CD4-positive, alpha-beta T cell (primary cell): ENCODE data around the gene CERCAM. TPM values are rescaled to one million over a fixed set of nuclear protein-coding genes. Genes with fewer than 3 reads are reported as not detected.

Experiments used
- ATAC-seq: fragments of 200-7000 bp; cut with Tn5 transposase; one replicate; pipeline ENCODE4 v1.10.0; 2022; ENCODE audit warnings: mild to moderate bottlenecking; ENCODE audit not compliant: poor library complexity
- CTCF ChIA-PET: fragments of 350-600 bp; sonication (Branson Sonifier 250); formaldehyde crosslinking; loops from one replicate; lab custom pipeline; 2021; ENCODE audit warnings: antibody characterized with exemption, inconsistent platforms; lab: Charles Lee
- POLR2A ChIA-PET: fragments of 350-600 bp; sonication (Branson Sonifier 250); formaldehyde crosslinking; loops from one replicate; lab custom pipeline; 2021; ENCODE audit warnings: antibody characterized with exemption, inconsistent platforms; lab: Charles Lee
- DNase-seq, 14 experiments: peaks; one replicate each; pipeline ENCODE4 v3.0.0-alpha.2; 2013 to 2020; ENCODE audit warnings: mixed read lengths in 2 of 14
- H3K27ac ChIP-seq, 2 donors: one replicate each; pipeline versions ENCODE4 v1.5.1 to v1.7.0; 2013; ENCODE audit warnings: low read length in 2 of 2, low read depth in 1 of 2, mild to moderate bottlenecking in 1 of 2
- H3K27me3 ChIP-seq, 2 experiments: 1 replicate in 1 of 2; 2 replicates in 1 of 2; pipeline versions ENCODE4 v1.6.1 to v1.7.0; 2013; ENCODE audit warnings: low read length in 2 of 2, control low read depth in 1 of 2, mild to moderate bottlenecking in 1 of 2, moderate library complexity in 1 of 2; ENCODE audit not compliant: insufficient read depth in 2 of 2, control insufficient read depth in 1 of 2
- H3K36me3 ChIP-seq: one replicate; pipeline ENCODE4 v1.6.1; 2013; ENCODE audit warnings: low read length, control low read depth; ENCODE audit not compliant: insufficient read depth
- H3K4me1 ChIP-seq: one replicate; pipeline ENCODE4 v1.6.1; 2013; ENCODE audit warnings: low read length, control low read depth; ENCODE audit not compliant: insufficient read depth
- H3K4me3 ChIP-seq: one replicate; pipeline ENCODE4 v1.5.1; 2013; ENCODE audit warnings: mild to moderate bottlenecking, low read length, moderate library complexity
- H3K9me3 ChIP-seq, 2 experiments: 1 replicate in 1 of 2; 2 replicates in 1 of 2; pipeline versions ENCODE4 v1.6.1 to v1.7.0; 2013; ENCODE audit warnings: low read length in 2 of 2, mild to moderate bottlenecking in 2 of 2, control low read depth in 1 of 2, moderate library complexity in 1 of 2; ENCODE audit not compliant: control insufficient read depth in 1 of 2, insufficient read depth in 1 of 2
- H3K27ac Mint-ChIP-seq: one replicate; pipeline ENCODE4 v1.8.0; 2020; ENCODE audit warnings: mixed read lengths
- H3K27me3 Mint-ChIP-seq: one replicate; pipeline ENCODE4 v1.8.0; 2021; ENCODE audit warnings: mixed read lengths
- H3K36me3 Mint-ChIP-seq: one replicate; pipeline ENCODE4 v1.8.0; 2021; ENCODE audit warnings: low read depth, mixed read lengths
- H3K4me1 Mint-ChIP-seq: one replicate; pipeline ENCODE4 v1.8.0; 2021; ENCODE audit warnings: low read depth, mixed read lengths
- H3K4me3 Mint-ChIP-seq: one replicate; pipeline ENCODE4 v1.8.0; 2020; ENCODE audit warnings: mild to moderate bottlenecking, mixed read lengths
- H3K9me3 Mint-ChIP-seq: one replicate; pipeline ENCODE4 v1.8.0; 2020; ENCODE audit warnings: mixed read lengths
- CTCF ChIP-seq: fragments of 200-600 bp; IDR thresholded peaks from one replicate; pipeline ENCODE4 v1.8.0; 2022; ENCODE audit warnings: antibody characterized with exemption, mild to moderate bottlenecking
- intact Hi-C, 2 experiments: fragments of 100-400 bp; cut with DNase I in 1 of 2; cut with micrococcal nuclease in 1 of 2; formaldehyde crosslinking; loops; one replicate each; pipeline versions ENCODE4 v1.15.1 to v1.9.0; 2023 to 2025; cut with DNase I, micrococcal nuclease
- total RNA-seq, 174 experiments: library from RNA in 2 of 174; stranded (reverse) in 2 of 174; gene quantifications; one replicate each; pipeline ENCODE4 v1.2.3 and lab custom pipeline; 2021 to 2026

Gene CERCAM
- total RNA-seq, 2 experiments from 2014 or later = 0.30 to 0.31 TPM

DNA sequence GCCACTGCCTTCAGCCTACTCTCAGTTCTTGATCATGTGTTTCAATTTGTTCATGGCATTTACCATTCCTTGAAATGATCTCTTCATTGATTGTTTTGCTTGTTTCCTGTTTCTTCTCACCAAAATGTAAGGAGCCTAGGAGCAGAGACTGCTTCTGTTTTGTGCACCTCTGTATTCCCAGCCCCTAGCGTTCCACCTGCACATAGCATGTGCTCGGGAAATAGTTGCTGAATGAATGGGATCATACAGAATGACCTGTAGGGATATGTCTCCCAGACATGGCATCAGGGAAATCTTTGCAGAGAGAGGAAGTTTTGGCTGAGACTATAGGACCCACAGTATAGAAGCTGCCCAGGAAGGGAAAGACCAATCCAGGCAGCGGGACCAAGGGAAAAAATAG is 6.2 kb upstream of the CERCAM start:
- Histone ChIP-seq H3K27me3 (peaks cover 39 to 65% of the 10 kb centered on the region in 2 experiments), H3K4me3 (no peak overlapping the region), H3K4me1 (peaks cover 8% of the 10 kb centered on the region), H3K36me3 (no peaks in the 10 kb centered on the region), H3K9me3 (peaks cover 0 to 6% of the 10 kb centered on the region in 2 experiments), H3K27ac (no peak overlapping the region)
- CTCF ChIA-PET = interaction anchor here (1.9 kb wide), 1 partner anchor 52 kb away, joined by 5 read pairs; no protein-coding TSS in a partner anchor
- no peak for ATAC-seq
- Mint-ChIP-seq H3K27me3 (peaks cover 69% of the 10 kb centered on the region), H3K4me1 (peaks cover 6% of the 10 kb centered on the region), H3K27ac (no peak overlapping the region), H3K9me3 (no peaks in the 10 kb centered on the region), H3K4me3 (no peak overlapping the region), H3K36me3 (no peaks in the 10 kb centered on the region)
- DNase-seq = no peak
- intact Hi-C loops = no loop called here
- POLR2A ChIA-PET = no interaction called here
- TF ChIP-seq CTCF = no peak

- H3K4me3 ChIP-seq = no peak overlapping the region
- ATAC-seq (no peak), DNase-seq (no peak)
- H3K27ac ChIP-seq = no peak overlapping the region
- Mint-ChIP-seq H3K4me3 (no peak overlapping the region), H3K9me3 (no peaks in the 10 kb centered on the region), H3K27me3 (peaks cover 69% of the 10 kb centered on the region), H3K4me1 (peaks cover 12% of the 10 kb centered on the region), H3K36me3 (no peaks in the 10 kb centered on the region), H3K27ac (no peak overlapping the region)
- H3K27me3 ChIP-seq = peaks cover 41 to 61% of the 10 kb centered on the region in 2 experiments
- CTCF ChIA-PET = interaction anchor here (1.9 kb wide), 1 partner anchor 53 kb away, joined by 5 read pairs; no protein-coding TSS in a partner anchor
- no peaks in the 10 kb centered on the region for H3K36me3 ChIP-seq
- H3K4me1 ChIP-seq = peaks cover 15% of the 10 kb centered on the region
- peaks cover 0 to 6% of the 10 kb centered on the region in 2 experiments for H3K9me3 ChIP-seq
- POLR2A ChIA-PET = no interaction called here
- intact Hi-C loops = no loop called here
- no peak for TF ChIP-seq CTCF
These were observed 5.4 kb upstream of the CERCAM start for GRCh38 chr9:128415281-128415680.

GRCh38 chr9:128416014-128416413 is 4.6 kb upstream of the CERCAM start:
- no peaks in the 10 kb centered on the region for H3K9me3 Mint-ChIP-seq
- peaks cover 0 to 6% of the 10 kb centered on the region in 2 experiments for H3K9me3 ChIP-seq
- H3K27me3 ChIP-seq = peaks cover 41 to 61% of the 10 kb centered on the region in 2 experiments
- ChIA-PET POLR2A (no interaction called here), CTCF (no interaction called here)
- peaks cover 18% of the 10 kb centered on the region for H3K4me1 ChIP-seq
- ATAC-seq (no peak), DNase-seq (no peak)
- H3K4me3 Mint-ChIP-seq = no peak overlapping the region
- no peak for TF ChIP-seq CTCF
- no peak overlapping the region for H3K4me3 ChIP-seq
- H3K36me3 ChIP-seq = no peaks in the 10 kb centered on the region
- peaks cover 65% of the 10 kb centered on the region for H3K27me3 Mint-ChIP-seq
- no peaks in the 10 kb centered on the region for H3K36me3 Mint-ChIP-seq
- H3K4me1 Mint-ChIP-seq = peaks cover 12% of the 10 kb centered on the region
- H3K27ac ChIP-seq = no peak overlapping the region
- intact Hi-C loops = no loop called here
- H3K27ac Mint-ChIP-seq = no peak overlapping the region
